GM18873 (cell line): ENCODE data around the gene RBBP6.

Experiments
- ATAC-seq: cut with Tn5 transposase; IDR thresholded peaks from one replicate; pipeline ENCODE4 v1.9.1; 2021; ENCODE audit warnings: mild to moderate bottlenecking, moderate library complexity, moderate number of reproducible peaks; ENCODE audit not compliant: unreplicated experiment, low FRiP score

Gene RBBP6

DNA sequence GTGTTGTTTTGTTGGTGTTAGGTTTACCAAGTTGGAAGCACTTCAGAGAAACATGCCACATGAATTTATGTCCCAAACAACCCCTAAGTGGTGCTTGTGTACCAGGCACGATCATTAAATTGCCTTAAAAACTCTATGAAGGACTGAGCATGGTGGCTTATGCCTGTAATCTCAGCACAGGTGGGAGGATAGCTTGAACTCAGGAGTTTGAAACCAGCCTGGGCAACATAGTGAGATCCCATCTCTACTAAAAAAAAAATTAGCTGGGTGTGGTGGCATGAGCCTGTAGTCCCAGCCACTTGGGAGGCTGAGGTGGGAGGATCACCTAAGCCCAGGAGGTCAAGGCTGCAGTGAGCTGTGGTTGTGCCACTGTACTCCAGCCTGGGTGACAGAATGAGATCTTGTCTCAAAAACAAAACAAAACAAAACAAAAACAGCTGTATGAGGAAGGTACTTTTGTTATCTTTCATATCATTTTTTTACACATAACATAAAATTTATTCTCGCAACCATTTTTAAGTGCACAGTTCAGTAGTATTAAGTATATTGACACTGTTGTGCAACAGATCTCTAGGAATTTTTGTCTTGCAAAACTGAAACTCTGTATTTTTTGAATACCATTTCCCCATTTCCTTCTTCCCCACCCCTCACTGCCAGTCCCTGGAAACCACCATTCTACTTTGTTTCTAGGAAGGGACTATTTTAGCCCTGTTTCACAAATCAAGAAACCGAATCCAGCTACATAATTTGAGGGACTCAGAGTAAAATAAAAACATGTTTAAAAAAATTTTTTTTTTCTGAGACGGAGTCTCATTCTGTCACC is 14.3 kb upstream of the RBBP6 start:
- no peak for ATAC-seq

DNA sequence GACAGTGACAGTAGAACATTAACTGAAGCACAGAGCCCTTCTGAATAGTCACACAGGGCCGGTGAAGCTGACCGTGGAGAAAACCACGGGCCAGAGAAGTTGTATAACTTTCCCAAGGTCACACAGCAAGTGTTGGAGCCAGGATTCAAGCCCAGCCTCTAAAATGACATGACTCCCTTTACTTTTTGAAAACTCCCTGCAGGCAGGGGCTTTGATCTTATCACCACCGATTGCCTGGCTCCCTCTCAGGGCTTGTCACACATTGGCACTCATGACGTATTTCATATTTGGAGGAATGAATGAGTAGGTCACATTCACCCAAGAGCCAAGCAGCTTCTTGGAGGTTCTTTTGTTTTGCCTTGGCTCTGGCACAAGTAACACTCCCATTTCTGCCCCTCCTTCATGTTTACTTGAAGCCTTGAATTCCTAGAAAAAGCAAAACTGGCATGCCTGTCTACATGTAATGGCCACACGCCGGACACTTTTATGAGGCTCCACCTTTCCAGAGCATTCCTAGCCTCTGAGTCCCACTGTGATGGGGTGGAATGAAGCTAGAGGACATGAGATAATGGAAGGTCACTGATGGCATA is 13.3 kb upstream of the RBBP6 start:
- ATAC-seq = no peak

DNA sequence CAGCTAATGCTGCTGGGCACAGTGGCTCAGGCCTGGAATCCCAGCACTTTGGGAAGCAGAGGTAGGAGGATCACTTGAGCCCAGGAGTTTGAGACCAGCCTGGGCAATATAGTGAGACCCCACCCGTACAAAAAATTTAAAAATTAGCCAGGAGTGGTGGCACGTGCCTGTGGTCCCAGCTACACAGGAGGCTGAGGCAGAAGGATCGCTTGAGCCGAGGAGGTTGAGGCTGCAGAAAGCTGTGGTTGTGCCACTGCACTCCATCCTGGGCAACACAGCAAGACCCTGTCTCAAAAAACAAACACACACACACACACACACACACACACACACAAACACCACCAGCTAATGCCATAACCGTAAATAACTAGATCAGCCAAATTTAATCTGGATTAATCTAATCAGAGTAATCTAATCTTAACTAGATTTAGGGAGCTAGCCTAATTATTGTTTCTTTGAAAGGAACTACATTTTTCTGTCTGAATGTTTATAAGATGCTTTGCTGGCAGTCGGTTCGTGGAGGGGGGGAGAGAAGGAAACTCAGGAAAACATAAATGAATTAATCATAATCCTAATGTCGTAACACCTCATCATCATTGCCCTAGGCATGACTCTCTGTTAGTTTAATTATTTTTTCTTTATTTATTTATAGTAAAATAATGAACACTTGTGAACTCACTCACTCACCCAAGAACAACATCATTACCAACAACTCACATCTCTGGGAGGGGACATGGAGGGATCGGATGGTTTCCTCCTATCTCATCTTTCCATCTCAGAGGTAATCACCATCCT is 12.5 kb upstream of the RBBP6 start:
- no peak for ATAC-seq

DNA sequence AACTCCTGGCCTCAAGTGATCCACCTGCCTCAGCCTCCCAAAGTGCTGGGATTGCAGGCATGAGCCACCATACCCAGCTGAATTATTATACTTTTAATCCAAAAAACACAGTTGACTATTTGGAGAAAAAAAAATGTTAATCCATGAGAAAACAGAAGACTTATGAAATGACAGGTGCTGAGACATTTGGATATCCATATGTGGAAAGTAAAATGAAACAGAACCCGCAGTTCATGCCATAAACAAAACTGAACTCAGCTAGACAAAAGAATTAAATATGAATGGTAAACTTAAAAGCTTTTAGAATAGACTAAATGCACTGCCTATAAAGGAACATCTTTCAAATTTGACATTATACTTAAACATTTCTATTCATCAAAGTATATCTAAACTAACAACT is 8.2 kb upstream of the RBBP6 start:
- no peak for ATAC-seq

DNA sequence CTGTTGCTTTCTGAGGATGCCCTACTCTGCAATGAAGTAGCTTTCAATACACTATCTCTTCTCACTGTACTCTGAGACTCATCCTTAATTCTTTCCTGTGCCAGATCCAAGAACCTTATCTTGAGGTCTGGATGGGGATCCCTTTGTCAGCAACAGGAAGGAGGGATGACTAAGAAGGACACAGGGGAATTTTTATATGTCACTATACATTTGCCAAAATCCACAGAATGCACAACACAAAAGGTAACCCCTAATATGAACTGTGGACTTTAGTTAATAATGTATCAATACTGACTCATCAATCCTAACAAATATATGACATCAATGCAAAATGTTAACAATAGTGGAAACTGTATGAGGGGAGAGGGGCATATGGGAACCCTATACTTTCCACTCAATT is 4.7 kb upstream of the RBBP6 start:
- no peak for ATAC-seq

DNA sequence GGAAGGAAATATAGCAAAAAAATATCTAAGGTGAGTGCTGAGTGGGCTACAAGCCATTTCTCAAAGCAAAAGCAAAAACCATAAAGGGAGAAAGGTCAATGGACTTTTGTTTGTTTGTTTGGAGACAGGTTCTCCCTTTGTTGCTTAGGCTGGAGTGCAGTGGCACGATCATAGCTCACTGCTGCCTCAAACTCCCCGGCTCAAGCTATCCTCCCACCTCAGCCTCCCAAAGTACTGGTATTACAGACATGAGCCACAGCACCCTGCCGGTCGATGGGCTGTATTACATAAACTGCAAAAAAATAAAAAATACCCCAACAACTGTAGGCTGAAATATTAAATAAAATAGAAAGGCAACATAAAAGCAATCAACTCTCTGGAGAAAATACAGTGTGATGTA is 3.5 kb upstream of the RBBP6 start:
- no peak for ATAC-seq

DNA sequence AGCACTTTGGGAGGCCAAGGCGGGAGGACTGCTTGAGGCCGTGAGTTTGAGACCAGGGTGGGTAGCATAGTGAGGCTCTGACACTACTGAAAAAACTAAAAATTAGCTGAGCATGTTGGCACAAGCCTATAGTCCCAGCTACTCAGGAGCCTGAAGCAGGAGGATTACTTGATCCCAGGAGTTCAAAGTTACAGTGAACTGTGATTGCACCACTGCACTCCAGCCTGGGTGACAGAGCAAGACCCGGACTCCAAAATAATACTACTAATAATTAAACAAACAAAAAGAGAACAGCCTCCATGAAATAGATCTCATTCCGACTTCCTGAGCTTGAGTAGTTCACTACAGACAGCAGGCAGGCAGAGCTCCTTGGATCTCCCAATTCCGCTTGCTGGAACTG is 2.7 kb upstream of the RBBP6 start:
- no peak for ATAC-seq

DNA sequence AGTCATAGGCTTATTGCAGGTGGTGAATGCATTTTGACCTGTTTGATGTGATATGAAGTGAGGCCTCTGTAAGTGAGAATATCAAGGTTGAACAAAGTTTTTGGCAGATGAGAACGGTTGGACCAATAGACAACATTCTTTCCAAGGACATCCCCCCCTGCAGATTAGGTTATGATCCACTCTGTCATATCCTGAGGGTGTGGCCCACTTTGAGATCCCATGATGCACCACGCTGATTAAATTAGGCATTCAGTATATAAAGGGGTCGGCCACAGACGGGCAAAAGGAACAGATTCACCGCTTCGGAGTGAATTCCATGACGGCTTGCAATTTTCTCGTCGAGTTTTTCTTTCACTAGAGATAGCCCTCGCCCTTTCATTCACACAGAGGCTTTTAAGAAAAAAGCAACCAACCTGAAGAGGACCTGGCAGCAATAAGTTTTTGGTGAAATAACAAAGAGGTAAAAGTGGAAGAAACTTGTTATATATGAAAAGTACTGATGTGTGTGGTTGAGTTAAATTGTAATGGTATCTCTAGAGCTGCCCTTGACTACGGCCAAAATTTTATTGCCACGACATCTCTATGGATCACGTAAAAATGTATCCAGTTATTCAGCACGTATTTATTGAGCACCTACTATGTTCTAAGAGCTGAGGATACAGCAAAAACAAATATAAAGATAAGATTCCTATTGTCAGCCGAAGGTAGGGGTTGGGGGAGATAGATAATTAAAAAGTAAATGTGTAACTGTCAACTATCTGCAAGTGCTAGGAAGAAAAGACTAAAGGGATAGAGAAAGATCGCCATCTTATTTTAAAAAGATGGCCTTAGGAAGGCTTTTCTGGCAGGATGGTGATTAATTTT is 1.7 kb upstream of the RBBP6 start:
- ATAC-seq = no peak

DNA sequence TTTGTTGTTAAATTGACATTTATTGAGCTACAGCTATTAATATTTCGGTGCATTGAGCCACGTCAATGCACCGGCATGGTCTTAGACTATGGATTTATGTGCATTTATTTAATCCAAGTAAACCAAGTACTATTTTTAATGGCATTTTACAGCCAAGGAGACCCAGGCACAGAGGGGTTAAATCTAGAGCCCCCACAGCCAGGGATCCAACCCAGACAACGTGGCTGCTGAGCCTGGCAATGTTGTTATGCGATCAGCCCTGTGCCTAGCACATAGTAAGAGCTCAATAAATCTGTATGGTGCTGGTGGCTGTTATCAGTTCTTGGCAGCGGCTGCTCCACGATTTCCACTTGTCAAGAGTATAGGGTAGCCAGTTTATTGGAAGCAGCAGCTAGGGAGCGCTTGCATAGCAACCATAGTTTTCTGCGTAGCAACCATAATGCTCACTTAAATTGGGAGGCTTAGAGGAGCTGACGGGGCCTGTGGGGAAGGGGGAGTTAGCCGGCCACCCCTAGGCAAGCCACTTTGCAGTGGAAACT is 541 bp upstream of the RBBP6 start:
- ATAC-seq = peak; percentile 28

DNA sequence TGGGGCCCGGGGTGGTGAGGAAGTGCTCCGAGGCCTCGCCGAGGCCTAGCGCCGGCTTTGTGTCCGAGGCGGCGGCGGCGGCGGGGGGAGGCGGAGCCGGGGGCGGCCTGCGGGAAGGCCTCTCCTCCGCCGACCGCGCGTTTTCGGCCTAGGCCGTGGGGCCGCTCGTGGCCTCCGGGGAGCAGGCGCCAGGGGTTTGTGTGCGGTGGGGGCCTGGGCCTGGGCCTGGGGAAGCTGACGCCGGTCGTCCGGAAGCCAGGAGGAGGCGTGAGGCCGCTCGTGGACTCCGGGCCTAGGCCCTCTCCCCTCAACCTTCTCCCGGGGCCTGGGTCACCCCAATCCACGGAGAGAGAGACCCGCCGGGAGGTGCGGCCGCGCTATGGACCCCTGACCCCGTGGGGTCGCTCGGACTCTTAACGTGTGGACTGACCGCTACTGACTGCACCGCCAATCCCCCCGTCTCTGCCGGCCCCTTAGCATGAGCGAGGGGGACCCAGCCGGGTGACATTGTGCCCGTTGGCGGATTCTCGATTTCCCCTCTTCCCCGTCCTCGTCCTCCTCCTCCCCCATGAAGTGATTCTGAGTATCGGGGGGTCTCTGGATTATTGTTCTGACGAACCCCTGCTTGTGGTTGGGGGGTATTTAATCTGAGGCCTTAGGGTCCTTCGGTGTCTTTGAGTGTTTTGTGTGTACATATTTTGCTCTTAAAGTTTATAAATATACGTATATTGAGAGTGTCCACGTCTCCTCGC is 660 bp downstream of the RBBP6 start:
- no peak for ATAC-seq

DNA sequence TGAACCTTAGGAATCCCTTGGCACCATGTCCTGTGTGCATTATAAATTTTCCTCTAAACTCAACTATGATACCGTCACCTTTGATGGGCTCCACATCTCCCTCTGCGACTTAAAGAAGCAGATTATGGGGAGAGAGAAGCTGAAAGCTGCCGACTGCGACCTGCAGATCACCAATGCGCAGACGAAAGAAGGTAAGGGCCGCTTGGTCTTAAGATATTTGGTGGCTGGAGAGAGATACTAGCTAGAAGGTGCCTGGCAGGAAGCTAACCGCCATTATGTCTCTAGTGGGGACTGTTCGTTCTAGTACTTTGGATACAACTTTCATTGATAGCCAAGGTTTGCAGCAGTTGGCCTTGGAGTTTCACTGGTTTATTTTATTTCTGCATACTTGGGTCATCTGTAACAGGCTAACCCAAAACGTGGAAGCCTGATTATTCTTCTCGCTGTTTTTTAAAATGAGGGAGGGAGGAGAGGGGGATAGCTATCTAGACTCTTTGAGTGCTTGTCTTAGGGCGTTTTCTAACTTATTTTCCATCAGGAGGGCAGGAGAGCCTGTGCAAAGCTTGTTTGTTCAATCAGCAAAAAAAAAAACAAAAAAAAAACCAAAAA is 1.3 kb downstream of the RBBP6 start:
- no peak for ATAC-seq

DNA sequence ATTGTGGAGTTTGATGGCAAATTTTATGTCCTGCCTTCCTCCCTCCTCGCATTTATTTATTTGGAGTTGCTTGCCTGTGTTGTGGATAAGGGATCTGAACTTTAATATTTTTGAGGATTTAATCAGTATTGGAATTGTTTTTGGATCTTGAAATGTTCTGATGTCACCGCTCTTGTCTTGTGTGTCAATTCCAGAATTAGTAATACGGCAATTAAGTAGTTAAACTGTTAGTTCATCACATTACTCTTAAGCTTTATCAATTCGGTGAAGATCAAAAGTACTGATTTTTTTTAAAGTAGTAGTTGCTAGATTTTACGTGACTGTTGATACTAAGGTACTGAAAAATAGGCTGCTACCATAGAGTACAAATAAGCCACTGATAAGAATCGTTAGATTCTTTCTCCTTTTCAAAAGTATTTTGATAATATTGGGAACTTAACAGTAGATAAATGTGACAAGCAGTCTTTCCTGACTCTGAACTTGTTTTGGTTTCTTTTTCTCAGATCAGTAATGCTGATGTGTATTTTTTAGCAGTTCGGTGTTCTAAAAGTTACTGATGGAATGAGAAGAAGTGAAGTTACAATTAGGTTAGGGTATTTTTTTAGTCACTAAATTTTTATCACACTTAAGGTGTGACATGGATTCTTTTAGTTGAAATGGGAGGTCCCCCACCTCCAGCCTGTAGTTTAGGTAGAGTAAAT is 2.0 kb downstream of the RBBP6 start:
- ATAC-seq = no peak

DNA sequence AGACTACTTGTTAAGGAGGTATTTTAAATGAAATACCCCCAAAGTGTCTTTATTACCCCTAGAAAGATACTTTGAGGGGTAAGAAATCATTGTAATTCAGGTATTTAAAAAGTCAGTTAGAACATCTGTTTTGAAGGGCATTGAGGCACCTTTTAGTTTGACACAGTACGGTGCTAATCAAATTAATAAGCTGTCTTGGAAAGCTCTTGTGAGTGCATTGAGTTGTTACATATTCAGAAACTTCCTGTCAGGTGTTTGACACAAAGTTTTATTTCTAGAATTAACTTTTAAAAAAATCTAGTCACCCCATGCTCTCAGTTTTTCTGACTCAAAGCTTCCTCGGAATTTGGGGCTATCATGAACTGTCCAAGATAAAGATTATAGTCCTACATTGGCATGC is 4.6 kb downstream of the RBBP6 start:
- no peak for ATAC-seq

DNA sequence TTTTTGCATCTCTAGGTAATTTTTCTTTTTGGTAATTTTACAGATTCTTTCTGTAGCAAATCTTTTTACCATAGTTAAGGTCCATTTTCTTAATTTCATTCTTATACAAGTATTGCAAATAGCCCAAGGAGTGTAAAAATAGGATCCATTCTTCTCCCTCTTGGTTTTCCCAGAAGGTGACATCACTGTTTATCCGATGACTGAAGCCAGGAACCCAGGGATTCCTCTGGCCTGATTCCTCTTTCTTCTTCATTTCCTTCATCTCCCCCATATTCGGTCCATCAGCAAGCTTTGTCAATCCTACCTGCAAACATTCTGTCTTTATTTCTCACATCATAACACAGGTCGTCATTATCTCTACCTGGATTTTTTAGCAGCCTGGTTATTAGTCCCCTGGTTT is 5.3 kb downstream of the RBBP6 start:
- ATAC-seq = no peak

DNA sequence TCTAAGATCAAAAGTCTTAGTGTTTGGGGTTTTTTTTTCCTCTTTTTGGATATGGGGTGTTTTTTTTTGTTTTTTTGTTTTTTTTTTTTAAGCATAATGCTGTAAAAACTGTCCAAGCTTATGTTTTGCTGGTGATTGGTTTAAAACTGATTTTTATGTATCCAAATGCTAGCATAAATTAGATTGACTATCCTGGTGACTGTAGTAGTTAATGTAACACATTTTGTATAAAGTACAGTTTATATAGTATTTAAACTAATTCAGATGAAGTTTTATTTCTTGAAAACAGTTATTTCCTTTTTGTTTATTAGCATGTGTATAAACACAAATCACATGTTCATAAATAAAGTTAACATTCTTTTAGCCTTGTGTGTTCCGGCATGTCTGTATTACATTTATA is 10.9 kb downstream of the RBBP6 start:
- ATAC-seq = no peak

DNA sequence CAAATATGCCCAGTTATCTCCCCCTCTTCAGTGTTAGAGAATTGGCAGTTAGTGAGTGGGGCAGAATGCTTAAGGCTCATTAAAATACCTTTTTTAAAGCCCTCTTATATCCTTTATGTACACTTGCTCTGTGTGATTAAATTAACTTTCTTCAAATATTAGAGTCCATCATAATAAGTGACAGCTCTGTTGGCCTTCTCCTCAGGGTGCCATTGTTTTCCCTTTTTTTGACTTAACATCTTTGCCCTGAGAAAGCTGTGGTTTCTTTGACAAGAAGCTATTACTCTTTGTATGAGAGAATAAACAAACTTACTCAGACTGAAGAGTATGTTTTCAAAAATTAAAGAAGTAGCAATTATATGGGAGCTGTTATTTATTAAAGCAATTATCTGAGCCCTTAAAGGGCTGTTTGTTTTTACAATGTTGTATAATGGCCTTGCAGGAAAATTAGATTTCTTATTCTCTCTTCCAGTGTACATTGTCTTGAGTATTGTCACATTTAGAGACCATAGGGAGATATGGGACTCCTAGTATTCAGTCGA is 13.4 kb downstream of the RBBP6 start:
- ATAC-seq = no peak

DNA sequence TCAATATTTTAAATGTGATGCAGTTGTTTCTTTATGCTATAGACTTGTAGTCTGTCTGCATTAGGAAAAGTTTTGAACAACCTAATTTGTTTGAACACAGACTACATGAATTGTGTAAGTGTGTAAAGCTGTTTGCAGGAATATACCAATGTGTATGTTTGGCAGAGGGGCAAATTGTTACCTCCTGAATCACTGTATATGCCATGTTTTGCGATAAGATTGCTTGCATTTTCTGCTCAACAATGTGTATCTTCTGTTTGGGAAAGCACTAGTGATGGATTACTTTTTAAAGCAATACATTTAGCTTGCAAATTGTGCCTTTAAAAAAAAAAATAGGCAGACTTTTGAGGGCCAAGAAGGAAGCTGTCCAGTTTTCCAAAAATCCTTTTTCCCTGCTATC is 14.6 kb downstream of the RBBP6 start:
- no peak for ATAC-seq

DNA sequence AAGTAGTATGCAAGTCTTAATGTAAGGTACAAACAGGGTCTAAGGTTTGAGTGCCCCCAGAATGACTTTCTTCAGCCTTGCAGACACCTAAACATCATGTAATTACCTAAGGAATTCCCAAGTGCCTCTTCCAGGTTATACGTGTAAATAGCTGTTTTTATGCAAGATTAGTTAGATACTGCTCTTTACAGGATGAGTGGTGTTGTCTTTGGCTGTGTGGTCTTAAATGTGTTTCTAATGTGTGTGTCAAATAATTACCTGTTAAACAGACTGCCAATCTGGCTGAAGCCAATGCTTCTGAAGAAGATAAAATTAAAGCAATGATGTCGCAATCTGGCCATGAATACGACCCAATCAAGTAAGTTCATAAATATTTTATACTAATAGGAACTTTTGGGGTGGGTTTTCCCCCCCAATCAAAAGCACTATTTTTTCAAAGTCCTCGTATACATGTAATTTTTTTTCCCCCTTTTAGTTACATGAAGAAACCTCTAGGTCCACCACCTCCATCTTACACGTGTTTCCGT is 16.0 kb downstream of the RBBP6 start:
- no peak for ATAC-seq
